GM18909 (cell line): Measurements from ENCODE around the gene GNG14.
A peak's percentile ranks its signal among the peaks of the same experiment; 100 is the strongest.
"Not testable (repeated sequence)": the region's sequence is repeated elsewhere in the genome, so short reads cannot be mapped to it uniquely, and the experiment has no call there.

Source experiments
- ATAC-seq: cut with Tn5 transposase; IDR thresholded peaks from one replicate; pipeline ENCODE4 v1.9.1; 2021; ENCODE audit warnings: mild to moderate bottlenecking; ENCODE audit not compliant: unreplicated experiment, poor library complexity

The GNG14 gene

GRCh38 chr19:12695096-12695495 lies 7.3 kb downstream of the GNG14 start:
- no peak for ATAC-seq

DNA sequence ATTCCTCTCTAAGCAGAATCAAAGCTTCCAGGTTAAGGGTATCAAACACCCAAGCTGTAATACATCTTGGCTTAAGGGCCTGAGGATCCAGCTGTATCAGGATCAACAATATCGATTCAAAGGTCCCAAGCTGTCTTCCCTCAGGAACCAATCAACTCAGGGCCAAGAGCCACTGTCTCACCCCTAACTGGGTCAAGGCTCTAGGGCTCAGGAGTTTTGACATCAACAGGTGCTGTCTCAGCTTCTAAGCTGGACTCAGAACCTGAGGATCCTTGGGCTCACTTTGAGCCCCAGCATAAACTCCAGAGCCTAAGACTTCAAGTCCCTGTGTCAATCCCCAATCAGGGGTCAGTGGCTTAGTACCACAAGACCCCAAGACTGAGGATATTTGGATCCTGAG lies 7.7 kb downstream of the GNG14 start:
- peak; percentile 2 for ATAC-seq

- ATAC-seq = peak; percentile 25
Measured at GRCh38 chr19:12695997-12696365, 8.2 kb downstream of the GNG14 start.

- peak; percentile 85 for ATAC-seq
Measured at GRCh38 chr19:12696366-12697335, 8.9 kb downstream of the GNG14 start, which contains the start of gene FBXW9. Gene FBXW9, minus strand, starts transcription at chr19:12696631. Its CDS starts 50 bp downstream, at chr19:12696581.

DNA sequence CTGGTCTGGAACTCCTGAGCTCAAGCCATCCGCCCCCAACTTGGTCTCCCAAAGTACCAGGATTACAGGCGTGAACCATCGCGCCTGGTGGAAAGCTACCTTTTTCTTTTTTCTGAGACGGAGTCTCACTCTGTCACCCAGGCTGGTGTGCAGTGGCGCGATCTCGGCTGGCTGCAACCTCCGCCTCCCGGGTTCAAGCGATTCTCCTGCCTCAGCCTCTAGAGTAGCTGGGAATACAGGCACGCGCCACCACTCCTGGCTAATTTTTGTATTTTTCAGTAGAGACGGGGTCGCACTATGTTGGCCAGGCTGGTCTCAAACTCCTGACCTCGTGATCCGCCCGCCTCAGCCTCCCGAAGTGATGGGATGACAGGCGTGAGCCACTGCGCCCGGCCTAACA lies 9.6 kb downstream of the GNG14 start:
- not testable (repeated sequence) for ATAC-seq

DNA sequence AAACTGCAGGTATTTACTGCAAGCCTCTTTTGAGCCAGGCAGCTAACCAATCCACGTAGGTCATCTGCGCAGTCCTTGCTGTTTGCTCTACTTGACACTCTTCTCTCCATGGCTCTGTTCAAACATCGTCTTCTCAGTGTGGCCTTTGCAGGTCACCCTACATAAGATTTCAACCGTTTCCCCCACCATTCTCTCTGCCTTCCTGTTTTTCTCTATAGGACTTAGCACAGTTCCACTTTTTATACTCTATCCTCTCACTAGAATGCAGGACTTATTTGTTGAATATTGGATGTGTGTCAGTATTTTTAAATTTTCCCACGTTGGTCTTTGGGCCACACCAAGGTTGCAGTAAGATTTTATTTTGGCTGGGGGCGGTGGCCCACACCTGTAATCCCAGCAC lies 10.3 kb downstream of the GNG14 start:
- ATAC-seq = no peak

DNA sequence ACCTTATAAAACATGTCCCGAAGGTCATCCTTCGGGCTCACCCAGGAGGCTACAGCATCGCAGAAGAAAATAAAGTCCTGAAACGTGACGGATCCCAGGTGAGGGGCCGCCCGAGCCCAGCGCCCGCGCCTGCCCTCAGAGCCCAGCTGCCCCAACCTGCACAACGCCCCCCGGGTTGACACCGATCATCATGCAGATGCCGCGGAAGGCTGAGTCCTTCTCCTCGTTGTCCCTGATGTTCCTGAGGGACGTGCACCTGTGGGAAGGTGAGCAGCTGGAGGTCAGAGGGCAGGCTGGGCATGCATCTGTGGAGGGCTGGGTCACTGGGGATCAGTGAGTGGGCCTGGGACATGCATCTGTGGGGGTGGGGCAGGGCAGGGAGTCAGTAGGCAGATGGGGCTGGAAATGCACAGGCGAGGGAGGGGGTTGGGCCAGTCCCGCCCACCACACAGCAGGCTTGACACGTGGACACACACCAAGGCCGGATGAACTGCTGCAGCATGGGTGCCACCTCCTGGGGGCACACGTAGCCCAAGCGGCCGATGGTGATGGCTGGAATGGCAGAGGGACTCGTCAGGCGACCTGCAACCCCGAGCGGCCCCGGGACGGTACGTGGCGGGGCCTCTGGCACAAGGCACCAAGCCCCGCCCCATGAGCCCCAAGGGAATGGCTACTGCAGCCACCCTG lies 13.9 kb downstream of the GNG14 start:
- no peak for ATAC-seq

DNA sequence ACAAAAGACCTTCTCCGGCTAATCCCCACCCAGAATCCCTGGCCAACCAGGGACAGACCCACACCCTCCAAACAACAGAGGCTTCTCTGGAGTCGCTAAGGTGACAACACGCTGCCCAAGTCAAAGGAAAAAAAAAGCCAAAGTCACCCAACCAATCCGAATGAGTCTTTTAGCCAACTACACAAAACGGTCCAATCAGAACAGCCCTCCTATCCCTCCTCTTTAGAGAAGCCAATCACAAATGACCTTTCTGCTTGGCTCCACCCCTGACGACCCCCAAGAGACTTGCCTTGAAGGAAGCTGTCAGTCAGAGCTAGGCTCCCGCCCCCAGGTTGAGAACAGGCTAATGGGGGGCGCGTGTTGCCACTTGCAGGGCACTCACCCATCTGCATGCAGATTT lies 15.2 kb downstream of the GNG14 start:
- no peak for ATAC-seq

- no peak for ATAC-seq
Measured at GRCh38 chr19:12705169-12705568, 17.4 kb downstream of the GNG14 start.

DNA sequence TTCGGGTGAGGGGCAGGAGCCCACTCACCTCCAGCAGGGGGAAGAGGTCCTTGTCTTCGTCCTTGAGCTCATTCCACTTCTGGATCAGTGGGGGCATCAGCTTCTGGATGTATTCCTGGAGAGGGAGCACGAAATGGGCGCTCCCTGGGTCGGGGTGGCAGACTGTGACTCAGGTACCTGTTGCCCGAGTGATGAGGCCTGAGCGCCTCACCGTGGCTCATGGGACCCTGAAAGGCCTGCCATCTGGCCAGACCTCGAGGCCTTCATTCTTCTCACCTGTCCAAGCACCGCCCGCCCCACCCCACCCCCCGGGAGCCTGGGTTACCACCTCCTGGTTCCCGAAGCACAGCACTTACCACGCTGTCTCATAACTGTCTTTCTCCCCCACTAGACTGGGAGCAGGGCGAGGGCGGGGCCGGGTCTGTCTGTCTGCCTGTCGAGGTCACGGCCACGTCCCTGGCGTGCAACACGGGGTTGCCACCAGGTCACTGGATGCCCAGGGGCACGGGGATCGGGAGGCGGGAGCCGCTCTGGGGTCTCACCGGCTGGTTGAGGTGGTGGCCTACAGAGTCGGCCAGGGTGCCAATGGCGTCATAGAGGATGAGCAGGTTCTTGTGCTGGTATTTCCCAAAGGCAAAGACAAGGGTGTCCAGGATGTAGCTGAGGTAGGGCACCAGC lies 18.0 kb downstream of the GNG14 start:
- ATAC-seq = no peak

GRCh38 chr19:12706332-12706718 lies 18.5 kb downstream of the GNG14 start:
- ATAC-seq = no peak

DNA sequence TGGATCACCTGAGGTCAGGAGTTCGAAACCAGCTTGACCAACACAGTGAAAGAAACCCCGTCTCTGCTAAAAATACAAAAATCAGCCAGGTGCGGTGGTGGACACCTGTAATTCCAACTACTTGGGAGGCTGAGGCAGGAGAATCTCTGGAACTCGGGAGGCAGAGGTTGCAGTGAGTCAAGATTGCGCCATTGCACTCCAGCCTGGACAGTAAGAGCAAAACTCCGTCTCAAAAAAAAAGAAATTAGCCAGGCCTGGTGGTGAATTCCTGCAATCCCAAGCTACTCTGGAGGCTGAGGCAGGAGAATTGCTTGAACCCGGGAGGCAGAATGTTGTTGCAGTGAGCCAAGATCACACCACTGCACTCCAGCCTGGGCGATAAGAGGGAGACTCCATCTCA lies 20.8 kb downstream of the GNG14 start:
- no peak for ATAC-seq

- no peak for ATAC-seq
Measured at GRCh38 chr19:12711187-12711586, 23.4 kb downstream of the GNG14 start.

DNA sequence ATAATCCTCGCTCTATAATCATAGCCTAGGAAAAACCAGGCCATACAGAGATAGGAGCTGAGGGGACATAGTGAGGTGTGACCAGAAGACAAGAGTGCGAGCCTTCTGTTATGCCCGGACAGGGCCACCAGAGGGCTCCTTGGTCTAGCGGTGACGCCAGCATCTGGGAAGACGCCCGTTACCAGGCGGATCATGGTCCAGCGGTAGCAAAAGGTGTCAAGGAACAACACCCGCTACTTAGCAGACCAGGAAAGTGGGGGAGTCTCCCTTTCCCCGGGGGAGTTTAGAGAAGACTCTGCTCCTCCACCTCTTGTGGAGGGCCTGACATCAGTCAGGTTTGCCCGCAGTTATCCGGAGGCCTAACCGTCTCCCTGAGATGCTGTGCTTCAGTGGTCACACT lies 24.3 kb downstream of the GNG14 start:
- not testable (repeated sequence) for ATAC-seq

DNA sequence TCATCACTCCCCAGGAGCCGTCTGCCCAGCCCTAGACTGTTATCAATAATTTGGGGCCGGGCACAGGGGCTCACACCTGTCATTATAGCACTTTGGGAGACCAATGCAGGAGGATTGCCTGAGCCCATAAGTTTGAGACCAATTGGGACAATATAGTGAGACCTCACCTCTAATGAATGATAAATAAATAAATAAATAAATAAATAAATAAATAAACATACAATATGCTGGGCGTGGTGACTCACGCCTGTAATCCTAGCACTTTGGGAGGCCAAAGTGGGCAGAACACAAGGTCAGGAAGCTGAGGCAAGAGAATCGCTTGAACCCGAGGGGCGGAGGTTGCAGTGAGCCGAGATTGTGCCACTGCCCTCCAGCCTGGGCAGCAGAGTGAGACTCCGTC lies 25.5 kb downstream of the GNG14 start:
- not testable (repeated sequence) for ATAC-seq

DNA sequence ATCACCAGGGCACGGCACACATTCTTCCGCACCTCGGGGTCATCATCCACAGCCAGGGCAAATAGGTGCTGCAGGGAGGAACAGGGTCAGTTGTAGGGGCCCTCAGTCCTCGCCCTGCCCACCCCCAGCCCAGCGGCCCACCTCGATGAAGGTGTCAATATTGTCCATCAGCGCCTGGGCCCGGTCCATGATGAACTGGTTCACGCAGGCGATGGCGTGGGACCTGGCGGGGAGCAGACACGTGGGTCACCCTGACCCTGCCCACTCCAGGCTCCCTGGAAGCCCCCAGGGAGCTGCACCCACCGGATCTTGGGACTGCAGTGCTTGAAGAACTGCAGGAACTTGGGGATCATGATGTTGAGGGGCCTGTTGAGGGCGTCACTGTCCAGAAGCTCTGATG lies 27.3 kb downstream of the GNG14 start:
- ATAC-seq = no peak

- ATAC-seq = no peak
Measured at GRCh38 chr19:12715929-12716328, 28.1 kb downstream of the GNG14 start.

DNA sequence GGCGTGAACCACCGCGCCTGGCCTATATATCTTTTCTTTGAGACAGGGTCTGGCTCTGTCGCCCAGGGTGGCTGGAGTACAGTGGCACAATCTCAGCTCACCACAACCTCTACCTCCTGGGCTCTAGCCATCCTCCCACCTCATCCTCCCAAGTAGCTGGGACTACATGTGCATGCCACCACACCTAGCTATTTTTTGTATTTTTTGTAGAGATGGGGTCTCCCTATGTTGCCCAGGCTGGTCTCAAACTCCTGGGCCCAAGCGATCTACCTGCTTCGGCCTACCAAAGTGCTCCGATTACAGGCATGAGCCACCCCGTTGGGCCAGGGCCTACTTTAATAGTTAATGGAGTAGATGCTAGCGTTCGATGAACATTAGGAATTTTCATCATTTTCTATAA lies 32.5 kb downstream of the GNG14 start:
- ATAC-seq = no peak

DNA sequence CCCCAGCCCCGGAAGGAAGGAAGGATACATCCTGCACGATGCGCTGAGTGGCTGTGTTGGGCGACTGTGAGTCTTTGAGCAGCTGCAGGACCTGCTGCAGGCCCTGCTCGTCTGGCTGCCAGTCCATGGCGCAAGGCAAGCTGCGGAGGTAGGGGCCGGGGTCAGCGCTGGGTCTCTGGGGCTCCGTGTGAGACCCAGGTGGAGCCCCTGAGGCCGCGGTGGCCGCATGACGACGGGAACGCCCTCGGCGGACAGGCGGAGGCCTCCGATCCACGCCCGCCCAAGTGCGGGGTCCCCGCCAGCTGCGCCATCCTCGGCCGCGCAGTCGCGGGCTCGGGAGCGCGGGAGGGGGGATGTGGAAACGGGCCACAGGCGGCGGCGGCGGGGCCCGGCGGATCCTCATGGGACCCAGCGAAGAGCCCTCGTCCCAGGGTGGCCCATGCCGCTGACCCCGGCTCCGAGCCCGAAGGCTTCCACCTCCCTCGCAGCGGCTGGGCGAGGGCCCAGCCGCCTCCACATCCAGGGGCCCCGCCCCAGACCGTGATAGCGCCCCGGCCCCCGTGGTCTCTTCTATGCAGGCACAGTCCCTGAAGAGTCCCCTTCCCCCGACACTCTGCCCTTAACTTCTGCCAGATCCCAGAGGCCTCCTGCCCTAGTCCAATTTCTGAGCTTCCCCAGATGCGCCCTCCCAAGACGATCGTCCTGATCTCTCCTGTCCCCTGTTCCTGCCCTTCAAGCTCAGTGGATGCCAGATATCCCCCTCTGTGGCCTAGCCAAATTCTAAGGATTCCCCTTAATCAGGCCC lies 33.3 kb downstream of the GNG14 start:
- ATAC-seq = no peak
